HG02885 (cell line): Measurements from ENCODE around the gene DNAJB9.

Experiments
- ATAC-seq: cut with Tn5 transposase; IDR thresholded peaks from one replicate; pipeline ENCODE4 v1.9.1; 2021; ENCODE audit warnings: mild to moderate bottlenecking; ENCODE audit not compliant: unreplicated experiment, poor library complexity

DNAJB9 gene

GRCh38 chr7:108603656-108604306 is 34.1 kb downstream of the DNAJB9 start:
- ATAC-seq = no peak

- no peak for ATAC-seq
Observed at GRCh38 chr7:108604307-108605077, 34.8 kb downstream of the DNAJB9 start.

GRCh38 chr7:108605559-108606201 is 36.0 kb downstream of the DNAJB9 start:
- ATAC-seq = peak; percentile 67

- no peak for ATAC-seq
Observed at GRCh38 chr7:108609643-108610042, 40.0 kb downstream of the DNAJB9 start.

GRCh38 chr7:108611268-108611667 is 41.6 kb downstream of the DNAJB9 start:
- no peak for ATAC-seq

GRCh38 chr7:108613147-108613948 is 43.7 kb downstream of the DNAJB9 start:
- peak; percentile 80 for ATAC-seq

- ATAC-seq = no peak
Observed at GRCh38 chr7:108613949-108614381, 44.3 kb downstream of the DNAJB9 start.

GRCh38 chr7:108614896-108615295 is 45.2 kb downstream of the DNAJB9 start:
- ATAC-seq = no peak

GRCh38 chr7:108618056-108618455 is 48.4 kb downstream of the DNAJB9 start:
- no peak for ATAC-seq

- peak; percentile 90 for ATAC-seq
Observed at GRCh38 chr7:108623220-108623619, 53.5 kb downstream of the DNAJB9 start.
